ENCODE results near the gene RGMB.

The RGMB gene

DNA sequence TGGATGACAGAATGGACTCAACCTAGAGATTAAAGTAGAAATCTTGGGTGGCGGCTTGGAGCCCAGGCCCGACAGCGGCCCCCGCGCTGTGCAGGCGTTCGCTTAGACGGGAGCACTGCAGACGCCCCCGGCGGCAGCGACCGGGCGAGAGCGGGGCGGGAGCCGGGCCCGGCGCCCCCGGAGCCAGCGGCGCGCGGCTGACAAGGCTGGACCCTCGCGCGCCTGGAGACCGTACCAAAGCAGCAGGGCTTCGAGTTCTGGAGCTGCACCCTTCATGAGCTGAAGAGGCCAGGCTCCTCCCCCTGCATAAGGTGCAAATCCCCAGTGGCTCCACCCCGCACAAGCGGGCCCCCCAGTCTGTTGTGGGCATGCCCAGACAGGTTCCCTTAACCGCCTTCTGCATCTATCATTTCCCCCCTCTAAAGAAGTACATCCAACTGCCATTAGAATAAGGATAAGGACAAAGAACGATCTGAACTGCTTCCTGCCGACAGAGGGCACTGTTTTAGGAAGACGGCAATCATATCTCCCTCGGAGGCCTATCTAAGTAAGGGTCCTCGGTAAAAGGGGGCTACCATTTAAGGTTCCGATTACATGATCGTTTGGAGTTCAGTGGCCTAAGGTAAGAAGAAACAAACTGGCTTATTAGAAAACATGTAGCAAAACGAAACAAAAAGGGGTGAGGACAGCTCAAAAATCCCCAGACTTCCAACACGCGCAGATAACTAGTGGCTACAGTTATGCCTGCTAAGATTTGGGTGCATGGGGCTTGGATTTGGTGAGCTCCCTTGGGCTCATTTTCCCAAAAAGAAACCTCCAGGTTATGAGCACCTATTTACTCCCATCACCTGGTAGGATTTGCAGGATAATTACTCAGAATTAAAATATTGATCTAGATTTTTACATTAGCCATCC lies 66.3 kb downstream of the RGMB start:
- DNase-seq: peak; percentile 3

DNA sequence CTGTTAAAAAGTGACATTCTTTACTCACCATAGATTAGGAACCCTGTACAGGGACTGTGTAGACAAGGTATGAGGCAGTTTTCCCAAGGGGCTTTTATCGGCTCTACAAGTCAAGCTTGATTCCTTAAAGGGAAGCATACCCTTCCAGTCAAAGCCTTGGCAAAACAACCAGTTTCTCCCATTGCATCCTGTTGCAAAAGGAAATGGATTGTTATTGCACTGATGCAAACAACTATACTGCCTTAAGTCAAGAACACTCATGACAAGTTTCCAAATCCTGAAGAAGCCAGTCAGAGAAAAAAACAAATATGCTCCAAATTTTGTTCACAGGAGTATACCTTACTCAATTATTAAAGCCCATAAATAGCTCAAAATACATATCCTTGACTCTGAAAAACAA lies 67.5 kb downstream of the RGMB start:
- no peak for DNase-seq

DNA sequence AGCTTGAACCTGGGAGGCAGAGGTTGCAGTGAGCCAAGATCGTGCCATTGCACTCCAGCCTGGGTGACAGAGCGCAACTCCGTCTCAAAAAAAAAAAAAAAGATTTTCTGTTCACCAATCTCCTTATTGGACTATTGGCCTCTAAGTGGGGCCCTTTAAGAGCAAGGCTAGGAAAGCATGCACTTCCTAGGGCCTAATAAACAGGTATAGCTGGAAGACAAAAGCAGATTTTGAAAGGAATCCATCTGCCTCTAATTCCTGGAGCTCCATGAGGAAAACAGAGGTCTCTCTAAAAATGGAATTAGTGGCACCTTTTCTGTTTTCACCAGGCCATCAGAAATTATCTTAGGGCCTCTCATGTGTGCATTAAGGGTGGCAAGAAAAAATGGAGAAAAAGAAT lies 70.0 kb downstream of the RGMB start:
- no peak for DNase-seq

DNA sequence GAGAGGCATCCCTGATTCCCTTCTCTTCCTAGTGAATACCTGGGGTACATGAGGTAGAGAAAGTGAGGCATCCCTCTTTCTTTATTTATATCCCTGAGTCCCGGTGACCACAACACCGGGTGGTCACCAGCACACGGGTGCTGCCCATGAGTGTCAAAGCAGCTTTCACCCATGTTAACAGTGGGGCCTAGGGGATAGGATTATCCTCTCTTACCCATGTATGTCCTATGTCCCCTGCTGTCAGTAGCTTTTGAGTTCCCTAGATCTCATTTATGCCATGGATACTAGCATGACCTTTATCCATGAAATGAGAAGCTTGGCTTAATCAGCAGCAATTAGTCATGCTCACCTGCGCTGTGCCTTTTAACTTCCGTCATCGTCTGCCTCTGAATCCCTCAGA lies 71.4 kb downstream of the RGMB start:
- DNase-seq: no peak

DNA sequence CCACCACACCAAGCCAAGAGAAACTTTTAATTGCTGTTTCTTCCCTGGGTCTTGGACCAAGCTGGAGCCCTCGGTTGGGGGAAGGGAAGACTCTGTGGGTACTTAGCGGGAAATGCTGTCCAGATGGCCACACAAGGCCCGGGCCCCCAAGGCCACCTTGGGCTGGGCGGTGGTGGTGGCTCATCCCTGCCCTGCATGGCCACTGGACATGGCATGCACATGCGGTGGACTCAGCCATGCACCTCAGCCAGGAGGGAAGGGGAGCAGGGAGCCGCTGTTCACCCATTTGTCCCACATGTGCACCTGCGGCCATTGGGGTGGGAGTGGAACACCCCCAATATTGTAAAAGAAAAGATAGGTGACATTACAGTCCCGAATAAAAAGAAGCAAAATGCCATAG lies 72.4 kb downstream of the RGMB start:
- DNase-seq: no peak
